ENCODE measurements around the gene TMEM135. TPM values are rescaled to one million over a fixed set of nuclear protein-coding genes. Genes with fewer than 3 reads are reported as not detected.

Gene TMEM135
- total RNA-seq, 1 experiment from 2014 or later: 14.0 TPM

- ATAC-seq (no peak), DNase-seq (no peak)
- Histone ChIP-seq H3K9ac (ENCODE audit: low read length) (no peak overlapping the region), H2AFZ (ENCODE audit: low read length) (no peak overlapping the region), H3K9me2 (replicated peaks; ENCODE audit: low read length) (no peaks in the 10 kb centered on the region), H3K9me3 (ENCODE audit: low read length) (no peaks in the 10 kb centered on the region), H3K79me2 (ENCODE audit: low read length) (no peaks in the 10 kb centered on the region), H3K36me3 (ENCODE audit: low read depth, low read length) (no peaks in the 10 kb centered on the region), H3F3A (ENCODE audit: low read length, unreplicated experiment) (no peaks in the 10 kb centered on the region), H3K4me1 (ENCODE audit: insufficient read depth, low read length) (peaks cover 17% of the 10 kb centered on the region), H3K4me2 (ENCODE audit: low read length) (no peak overlapping the region), H4K20me1 (ENCODE audit: low read length) (no peaks in the 10 kb centered on the region), H3K27ac (ENCODE audit: low read length) (no peak overlapping the region), H3K27me3 (ENCODE audit: low read length) (no peaks in the 10 kb centered on the region), H3K4me3 (ENCODE audit: low read length) (no peak overlapping the region)
- ChIA-PET POLR2A (ENCODE audit: unreplicated experiment) (no interaction called here), CTCF (no interaction called here)
- no TSS peak for BruUV-seq (replicated peaks)
- TF ChIP-seq EZH2phosphoT487 (IDR thresholded peaks at IDR 0.05; ENCODE audit: borderline replicate concordance, low read length) (no peak), CTCF (conservative IDR thresholded peaks at IDR 0.05; ENCODE audit: low read depth, low read length) (no peak), EZH2 (IDR thresholded peaks at IDR 0.05; ENCODE audit: low read length, unreplicated experiment) (no peak)
- intact Hi-C loops (cut with micrococcal nuclease): no loop called here
Observed at GRCh38 chr11:87347441-87347840, 309.7 kb downstream of the TMEM135 start.

GRCh38 chr11:87347854-87348253 lies 310.1 kb downstream of the TMEM135 start:
- H3F3A ChIP-seq (ENCODE audit: low read length, unreplicated experiment): no peaks in the 10 kb centered on the region

More at GRCh38 chr11:87347854-87348253, 310.1 kb downstream of the TMEM135 start:
- no peak overlapping the region for H3K9ac ChIP-seq (ENCODE audit: low read length)
- TF ChIP-seq CTCF (conservative IDR thresholded peaks at IDR 0.05; ENCODE audit: low read depth, low read length) (no peak), EZH2phosphoT487 (IDR thresholded peaks at IDR 0.05; ENCODE audit: borderline replicate concordance, low read length) (no peak), EZH2 (IDR thresholded peaks at IDR 0.05; ENCODE audit: low read length, unreplicated experiment) (no peak)
- no peaks in the 10 kb centered on the region for H3K9me2 ChIP-seq (replicated peaks; ENCODE audit: low read length)
- no peak overlapping the region for H3K27ac ChIP-seq (ENCODE audit: low read length)
- intact Hi-C loops (cut with micrococcal nuclease): no loop called here
- H3K36me3 ChIP-seq (ENCODE audit: low read depth, low read length): no peaks in the 10 kb centered on the region
- ATAC-seq (no peak), DNase-seq (no peak)
- peaks cover 19% of the 10 kb centered on the region for H3K4me1 ChIP-seq (ENCODE audit: insufficient read depth, low read length)
- CTCF ChIA-PET: no interaction called here
- no peak overlapping the region for H3K4me2 ChIP-seq (ENCODE audit: low read length)
- no peak overlapping the region for H2AFZ ChIP-seq (ENCODE audit: low read length)
- no peaks in the 10 kb centered on the region for H4K20me1 ChIP-seq (ENCODE audit: low read length)
- POLR2A ChIA-PET (ENCODE audit: unreplicated experiment): no interaction called here
- H3K4me3 ChIP-seq (ENCODE audit: low read length): no peak overlapping the region
- no TSS peak for BruUV-seq (replicated peaks)
- H3K27me3 ChIP-seq (ENCODE audit: low read length): no peaks in the 10 kb centered on the region
- no peaks in the 10 kb centered on the region for H3K9me3 ChIP-seq (ENCODE audit: low read length)
- no peaks in the 10 kb centered on the region for H3K79me2 ChIP-seq (ENCODE audit: low read length)

All from PC-3 (cell line).